Endometrial microvascular endothelial cells (primary cell): ENCODE results near the gene SPTBN1. TPM values are rescaled to one million over a fixed set of nuclear protein-coding genes. Genes with fewer than 3 reads are reported as not detected.

Source experiments
- in situ Hi-C: cut with HindIII; loops from 2 replicates; pipeline ENCODE4 v1.10.0; 2017; ENCODE audit warnings: low sequenced_read_pairs, low pct_unique_long_range_greater_than_20kb; ENCODE audit errors: inconsistent ontology term
- total RNA-seq: library from RNA; depleted of rRNA; stranded (reverse); fragments of >200 nt; gene quantifications from one replicate; pipeline ENCODE4 v1.2.3, GENCODE V29; 2015; ENCODE audit errors: inconsistent ontology term

SPTBN1 gene
- total RNA-seq, 1 donor from 2014 or later, result 200 TPM

DNA sequence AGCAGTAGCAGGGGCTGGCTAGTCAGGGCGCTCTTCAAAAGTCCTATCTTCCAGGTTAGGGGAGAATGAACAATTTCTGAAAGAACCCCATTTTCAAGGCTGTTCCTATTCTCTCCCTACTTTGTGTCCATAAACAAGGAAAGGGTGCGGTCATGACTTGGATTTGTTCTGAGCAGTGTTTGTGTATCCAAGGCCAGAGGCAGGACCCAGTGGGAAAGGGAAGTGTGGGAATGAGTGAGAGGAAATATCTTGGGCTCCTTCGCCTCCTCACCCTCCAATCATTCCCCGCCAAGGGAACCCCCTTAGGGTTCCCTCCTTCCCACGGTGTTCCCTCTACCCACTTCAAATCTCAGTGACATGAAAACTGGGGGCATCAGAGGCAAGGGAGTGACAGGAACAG, 25.5 kb upstream of the SPTBN1 start:
- in situ Hi-C loops, result no loop called here

DNA sequence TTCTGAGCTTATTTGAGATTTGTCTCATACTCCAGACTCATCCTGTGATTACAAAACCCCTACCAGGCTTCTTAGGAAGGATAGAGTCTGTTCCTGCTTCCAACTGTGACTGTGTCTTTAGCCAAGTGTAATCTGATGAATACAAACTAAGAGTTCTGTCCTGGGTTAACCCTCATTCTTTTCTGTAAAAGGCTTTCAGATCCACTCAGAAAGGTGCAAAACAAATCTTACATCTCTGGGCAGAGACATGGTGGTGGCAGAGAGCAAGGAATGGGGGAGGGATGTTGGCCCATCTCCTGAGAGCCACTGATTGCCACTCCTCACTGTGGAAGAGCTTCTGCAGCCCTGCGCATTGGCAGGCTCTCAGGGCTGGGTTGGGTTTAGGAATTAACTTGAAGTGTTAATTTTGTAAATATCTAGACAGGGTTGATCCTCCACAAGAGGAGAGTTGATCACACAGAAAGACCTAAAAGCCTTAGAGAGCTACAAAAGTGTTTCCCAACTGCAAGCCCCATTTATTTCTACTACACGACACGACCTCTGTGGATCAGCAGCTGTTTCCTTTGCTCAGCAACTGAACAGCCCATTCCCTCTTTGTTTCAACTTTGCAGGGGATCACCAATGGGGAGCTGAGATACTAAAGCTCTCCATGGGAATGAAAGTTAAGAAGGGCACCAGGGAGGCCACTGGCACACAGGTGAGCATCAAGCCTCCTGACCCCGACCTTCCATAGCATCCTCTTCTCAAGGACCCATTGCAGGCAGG, 23.7 kb upstream of the SPTBN1 start:
- in situ Hi-C loops, result no loop called here

DNA sequence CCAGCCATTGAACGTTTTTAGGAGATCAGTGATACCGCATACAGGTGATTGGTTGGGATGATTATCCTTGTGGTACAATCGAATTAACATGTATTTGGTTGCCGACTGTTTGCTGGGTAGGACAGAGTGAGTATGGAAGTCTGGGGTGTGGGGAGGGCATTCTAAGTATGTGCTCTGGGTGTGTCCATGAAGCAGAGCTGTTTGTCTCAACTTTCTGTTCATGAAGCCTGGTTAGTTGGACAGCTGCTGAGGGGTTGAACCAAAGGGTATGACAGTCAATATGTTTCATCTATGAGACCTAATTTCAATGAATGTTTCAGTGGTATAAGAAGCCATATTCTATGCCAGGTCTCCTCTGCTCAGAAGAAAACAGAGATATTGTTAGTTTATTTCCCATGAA, 21.9 kb upstream of the SPTBN1 start:
- in situ Hi-C loops, result no loop called here

DNA sequence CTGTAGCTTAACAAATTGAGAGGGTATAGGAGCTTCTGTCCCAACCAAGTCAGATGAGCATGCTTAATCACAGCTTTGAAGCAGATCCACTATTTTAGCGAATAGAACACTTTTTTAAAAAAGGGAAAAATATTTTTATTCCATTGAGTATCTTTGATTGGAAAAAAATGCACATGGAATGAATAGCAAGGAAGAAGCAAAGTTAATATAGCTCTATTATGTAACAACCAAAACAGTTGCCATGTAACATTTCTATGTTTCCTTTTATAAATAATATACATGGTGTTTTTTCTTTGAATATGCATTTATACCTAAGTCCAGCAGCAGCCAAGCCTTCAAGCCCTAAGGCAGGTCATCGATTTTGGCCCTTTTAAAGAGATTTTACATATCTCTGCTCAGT, 21.4 kb upstream of the SPTBN1 start:
- in situ Hi-C loops, result no loop called here

DNA sequence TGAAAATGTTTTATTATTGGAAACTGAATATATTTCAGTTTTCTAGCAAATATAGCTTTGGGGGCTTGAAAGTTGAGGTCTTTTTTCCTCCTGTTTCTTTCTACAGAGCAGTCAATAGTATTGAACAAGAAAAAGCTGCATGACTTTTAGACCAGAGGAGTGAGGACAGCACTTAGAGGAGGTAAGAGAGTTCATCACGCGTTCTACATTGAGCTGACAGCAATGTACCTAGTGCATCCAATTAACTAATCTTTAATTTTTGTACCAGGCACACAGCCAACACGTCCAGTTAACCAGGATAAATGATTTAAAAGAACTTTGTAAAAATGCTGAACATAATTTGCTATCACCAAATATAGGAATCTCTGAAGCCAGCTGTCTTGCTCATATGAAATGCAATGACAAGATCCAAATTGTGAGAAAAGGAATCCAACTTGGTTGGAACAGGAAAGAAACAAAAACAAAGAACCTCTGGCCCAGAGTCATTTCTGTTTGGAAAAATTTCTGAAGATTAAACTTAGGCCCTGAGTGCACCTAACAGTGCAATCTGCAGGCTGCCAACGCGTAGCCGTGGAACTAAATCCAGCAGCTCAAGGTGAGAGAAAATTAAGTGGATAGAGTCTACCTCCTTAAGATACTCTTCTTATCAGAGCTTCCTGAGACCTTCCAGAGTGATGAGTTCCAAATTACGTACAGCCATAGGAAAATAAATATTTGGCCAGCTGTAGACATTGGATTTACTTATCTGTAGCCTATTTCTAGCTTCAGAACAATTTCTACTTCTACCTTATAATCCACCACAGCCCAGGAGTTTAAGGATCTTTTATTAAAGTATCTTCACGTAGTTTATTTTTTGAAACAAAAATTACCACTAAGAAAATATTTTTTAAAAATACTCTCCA, 20.6 kb upstream of the SPTBN1 start:
- in situ Hi-C loops, result no loop called here

DNA sequence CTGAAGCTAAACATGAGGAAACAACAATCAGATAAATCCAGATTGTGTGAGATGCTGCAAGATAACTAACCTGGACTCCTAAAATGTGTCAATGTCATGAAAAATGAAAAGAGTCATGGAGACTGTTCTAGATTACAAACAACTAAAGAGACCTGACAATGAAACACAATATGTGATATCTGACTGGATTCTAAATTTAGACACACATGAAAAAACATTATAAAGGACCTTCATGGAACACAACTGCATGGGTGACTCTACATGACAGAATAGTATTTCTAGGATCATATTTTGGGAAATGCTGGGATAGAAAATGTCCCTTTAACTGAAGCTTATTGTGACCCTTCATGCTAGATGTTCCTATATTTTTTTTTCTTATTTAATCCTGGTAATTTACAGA, 18.5 kb upstream of the SPTBN1 start:
- in situ Hi-C loops, result no loop called here

DNA sequence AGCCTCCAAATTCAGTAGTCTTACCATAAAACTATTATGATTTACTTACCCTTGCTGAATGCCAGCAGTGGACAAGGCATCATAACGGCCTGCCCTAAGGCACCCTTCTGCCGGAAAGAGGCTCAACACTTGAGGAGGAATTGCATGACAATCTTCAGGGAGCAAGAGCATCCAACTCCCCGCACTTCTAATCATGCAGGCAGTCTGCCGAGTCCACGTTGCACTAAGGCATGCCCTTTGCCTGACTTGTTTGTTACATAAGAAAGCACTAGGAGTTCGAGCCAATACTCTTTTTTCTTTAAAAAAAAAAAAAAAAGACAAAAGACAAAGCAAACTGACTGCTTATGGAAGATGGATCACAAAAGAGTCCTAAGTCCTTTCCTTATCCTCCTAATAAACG, 17.9 kb upstream of the SPTBN1 start:
- in situ Hi-C loops, result no loop called here

DNA sequence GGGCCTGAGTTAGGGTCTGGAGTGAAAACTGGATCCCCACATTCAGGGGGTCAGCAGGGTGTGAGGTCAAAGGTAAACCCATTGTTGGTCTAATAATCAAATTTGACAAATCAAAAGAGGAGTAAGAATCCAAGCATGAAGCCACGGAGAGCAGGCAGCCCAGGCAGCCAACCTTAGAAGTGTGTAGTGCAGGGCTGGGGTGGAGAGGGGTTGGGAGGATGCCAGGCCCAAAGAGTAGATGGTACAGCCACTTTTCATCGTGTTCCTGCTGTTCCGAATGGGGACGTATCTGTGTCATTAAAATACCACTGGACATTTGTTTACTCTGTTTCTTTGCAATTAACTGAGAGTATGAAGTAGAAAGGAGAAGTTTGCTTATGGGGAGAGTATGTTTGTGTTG, 16.5 kb upstream of the SPTBN1 start:
- in situ Hi-C loops, result no loop called here

DNA sequence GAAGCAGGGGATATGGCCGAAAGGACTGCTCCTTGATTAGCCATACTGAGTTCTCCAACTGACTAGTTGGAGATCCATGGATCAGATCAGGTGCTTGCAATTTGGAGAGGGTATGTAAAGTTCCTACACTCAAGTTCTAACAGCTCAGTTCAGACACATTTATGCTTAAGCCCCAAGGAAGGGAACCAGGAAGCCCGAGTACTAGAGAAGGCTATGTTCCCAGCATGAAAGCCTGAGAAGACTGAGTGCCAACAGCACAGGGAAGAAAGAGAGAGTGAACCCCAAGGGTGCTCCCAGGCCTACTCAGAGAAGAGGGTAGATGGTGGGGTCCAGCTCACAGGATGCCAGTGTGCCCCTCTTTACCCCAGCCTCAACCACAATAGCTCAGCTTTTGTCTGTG, 16.1 kb upstream of the SPTBN1 start:
- in situ Hi-C loops, result no loop called here

DNA sequence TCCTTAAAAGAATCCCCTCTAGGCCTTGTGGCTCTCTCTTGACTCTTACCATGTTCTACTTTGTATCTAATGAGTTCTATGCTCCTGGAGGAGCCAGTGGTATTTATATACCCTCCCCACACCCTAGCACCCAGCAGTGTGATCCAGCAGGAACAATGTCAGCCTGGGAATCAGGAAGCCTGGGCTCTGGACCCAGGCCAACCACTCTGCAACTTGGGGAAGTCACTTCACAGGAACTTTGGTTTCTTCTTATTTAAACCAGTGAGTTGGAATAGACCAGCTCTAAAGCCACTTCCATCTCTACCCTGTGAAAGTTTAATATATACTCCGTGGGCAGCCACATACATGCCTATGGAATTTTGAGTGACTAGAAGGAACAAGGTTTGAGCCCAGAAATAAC, 11.6 kb upstream of the SPTBN1 start:
- in situ Hi-C loops, result no loop called here

DNA sequence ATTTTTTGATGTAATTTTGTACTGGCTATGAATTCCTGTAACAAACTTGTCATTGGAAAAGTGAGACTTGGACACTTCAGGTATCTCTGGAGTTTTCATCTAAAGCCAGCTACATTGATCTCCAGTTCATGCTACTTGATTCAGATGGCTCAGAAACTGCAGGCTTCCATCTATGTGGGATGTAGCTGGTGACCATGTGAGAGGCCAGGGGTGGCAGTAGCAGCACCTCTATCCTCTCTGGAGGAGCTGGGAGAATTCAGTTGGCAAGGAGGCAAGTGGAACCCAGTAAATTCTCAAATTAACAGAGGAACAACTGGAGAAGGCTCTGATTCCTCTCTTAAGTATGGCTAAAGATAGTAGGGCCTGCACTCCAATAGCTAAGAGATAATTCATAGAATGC, 10.0 kb upstream of the SPTBN1 start:
- in situ Hi-C loops, result no loop called here

DNA sequence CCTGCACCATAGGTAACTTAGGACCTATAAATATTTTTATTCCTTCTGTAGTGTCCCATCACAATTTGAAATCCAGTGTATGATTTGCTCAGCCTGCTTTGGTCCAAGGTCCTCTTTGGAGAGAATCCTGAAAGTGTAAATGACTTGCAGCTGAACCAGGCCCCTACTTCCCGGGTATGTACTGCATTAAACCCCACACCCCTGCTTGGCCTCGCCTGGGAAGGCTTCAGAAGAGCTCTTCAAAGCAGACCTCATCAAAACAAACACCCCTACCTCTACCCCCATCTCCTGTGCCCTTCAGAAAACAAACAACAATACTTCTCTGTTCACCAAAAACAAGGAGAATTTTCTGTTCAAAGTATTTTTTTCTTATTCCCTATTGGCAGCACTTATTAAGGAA, 9.5 kb upstream of the SPTBN1 start:
- in situ Hi-C loops, result no loop called here

DNA sequence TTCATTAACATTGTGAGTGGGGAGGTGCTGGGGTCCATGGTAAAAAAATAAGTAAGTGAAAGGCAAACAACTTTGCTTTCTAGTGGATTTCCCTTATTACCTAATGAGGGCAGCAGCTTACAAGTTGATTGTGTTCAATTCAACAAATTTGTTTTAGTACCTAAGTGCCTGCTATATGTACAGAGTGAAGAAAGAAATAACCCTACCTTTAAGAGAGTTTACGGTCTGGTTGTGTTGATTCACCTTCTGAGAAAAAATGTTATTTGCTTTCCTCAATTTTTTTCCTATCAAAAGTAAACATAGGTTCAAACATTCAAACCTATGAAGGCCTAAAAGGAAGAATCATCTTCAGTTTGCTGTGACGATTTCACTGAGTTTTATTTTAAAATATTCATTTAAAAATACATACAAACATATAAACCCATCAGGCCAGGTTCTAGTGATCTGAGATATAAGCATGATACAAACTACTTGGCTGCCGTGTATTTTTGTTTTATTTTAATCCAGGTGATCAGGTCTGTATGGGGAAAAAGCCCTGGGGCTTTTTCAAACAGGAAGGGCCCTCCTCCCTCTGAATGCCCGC, 1.5 kb upstream of the SPTBN1 start:
- in situ Hi-C loops, result no loop called here

DNA sequence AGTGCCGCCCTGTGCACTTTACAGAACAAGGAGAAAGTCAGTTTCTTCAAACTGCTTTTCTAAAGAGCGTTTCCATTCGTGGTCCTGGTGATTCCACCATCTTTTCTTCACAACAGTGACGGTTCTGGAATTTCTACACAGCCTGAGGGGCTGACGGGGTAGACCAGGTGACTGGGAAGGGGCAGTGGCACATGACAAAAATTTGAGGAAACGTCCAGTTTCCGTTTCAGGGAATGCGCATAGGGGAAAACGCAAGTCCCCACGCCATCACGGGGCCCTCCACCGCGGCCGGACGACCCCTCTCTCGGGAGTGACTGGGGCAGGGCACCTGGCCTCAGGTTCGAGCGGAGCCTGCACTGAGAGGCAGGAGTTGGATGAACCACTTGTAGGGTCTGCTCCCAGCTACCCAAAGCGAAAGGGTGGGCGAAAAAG, 980 bp upstream of the SPTBN1 start:
- in situ Hi-C loops, result no loop called here

DNA sequence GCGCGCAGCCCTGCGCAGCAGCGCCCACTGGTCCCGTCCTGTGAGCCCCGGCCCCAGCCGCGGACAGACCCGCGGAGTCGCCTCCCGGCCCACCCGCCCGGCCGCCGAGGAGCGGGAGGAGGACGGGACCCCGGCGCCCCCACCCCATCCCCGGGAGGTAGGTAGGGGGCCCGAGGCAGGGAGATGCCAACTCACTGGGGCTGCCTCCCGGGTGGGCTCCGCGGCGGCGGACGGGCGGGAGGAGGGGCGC, 160 bp downstream of the SPTBN1 start:
- in situ Hi-C loops, result no loop called here

DNA sequence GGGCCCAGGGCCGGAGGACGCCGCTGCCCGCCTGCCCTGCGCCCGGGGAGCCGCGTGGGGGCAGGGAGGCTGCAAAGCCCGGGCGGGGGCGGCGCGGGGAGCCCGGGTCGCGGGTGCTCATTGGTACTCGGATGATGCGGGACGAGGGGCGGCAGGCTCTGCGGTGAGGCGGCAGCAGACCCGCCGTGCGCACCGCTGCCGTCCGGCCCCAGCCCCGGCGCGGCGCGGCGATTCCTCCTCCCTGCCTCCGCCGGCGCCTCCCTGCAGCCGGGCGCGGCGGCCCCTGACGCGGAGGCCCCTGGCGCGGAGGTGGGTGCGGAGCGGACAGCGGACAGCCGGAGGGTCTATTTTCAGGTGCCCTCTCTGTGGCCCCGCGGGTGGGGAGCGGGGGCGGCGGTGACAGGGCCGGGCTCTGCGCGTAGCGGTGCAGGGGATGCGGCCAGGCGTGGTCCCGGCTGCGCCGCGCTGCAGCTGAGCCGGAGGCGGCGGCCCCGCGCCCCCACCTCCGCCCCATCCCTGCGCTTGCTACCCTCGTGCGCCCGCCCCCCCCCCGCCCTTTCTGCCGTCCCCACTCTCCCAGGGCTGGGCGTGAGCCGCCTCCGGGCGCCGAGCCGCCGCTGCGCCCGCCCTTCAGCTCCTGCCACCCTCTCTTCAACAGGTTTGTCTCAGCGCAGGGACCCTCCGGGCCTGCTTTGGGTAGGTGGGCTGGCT, 640 bp downstream of the SPTBN1 start:
- in situ Hi-C loops, result no loop called here

DNA sequence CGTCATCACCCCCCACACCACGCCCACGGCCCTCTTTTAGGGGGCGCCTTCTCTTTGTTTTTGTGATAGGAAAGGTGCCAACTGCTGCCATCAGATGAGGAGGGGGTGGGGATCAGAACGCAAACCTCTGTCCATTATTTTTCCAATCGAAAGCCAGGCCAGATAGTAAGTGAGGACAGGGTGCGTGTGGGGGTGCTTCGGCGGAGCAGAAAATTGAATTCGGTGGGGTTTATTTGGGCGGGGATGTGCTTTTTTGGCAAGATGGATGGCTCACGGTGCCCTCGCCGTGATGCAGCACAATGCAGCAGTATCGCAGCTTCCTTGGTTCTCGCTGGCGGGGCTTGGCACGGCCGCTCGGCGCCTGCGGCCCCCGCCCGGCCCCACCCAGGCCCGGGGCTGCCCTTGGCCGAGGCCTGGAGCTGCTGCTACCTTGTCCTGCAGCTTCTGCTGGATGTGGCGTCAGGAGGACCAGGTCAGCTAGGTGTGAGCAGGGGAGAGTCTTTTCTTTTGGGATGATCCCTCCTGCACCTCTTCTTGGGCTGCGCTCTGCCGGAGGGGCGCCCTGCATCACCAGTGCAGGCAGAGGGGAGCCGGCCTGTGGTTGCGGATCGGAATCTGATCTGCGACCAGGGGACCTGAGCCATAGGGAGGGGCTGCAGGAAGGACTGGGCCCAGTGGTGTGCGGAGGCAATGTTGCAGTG, 1.3 kb downstream of the SPTBN1 start:
- in situ Hi-C loops, result no loop called here

DNA sequence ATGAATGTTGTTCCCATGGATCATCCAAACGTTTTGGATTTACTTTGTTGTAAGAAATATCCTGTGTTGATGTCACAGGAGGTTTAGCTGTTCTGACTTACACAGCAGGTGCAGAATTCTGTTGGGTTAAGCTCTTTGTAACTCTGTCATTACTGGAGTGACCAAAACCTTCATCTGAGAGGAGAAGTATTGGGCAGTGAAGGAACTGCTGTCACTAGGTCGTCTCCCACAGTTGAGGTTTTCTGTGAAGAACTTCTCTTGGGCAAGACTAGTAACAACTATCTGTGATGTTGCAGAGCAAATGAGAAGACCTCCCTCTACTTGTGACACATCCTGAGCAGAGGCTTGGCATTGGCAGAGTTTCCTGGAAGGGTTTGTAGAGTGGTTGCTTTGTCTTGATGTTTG, 2.9 kb downstream of the SPTBN1 start:
- in situ Hi-C loops, result no loop called here

DNA sequence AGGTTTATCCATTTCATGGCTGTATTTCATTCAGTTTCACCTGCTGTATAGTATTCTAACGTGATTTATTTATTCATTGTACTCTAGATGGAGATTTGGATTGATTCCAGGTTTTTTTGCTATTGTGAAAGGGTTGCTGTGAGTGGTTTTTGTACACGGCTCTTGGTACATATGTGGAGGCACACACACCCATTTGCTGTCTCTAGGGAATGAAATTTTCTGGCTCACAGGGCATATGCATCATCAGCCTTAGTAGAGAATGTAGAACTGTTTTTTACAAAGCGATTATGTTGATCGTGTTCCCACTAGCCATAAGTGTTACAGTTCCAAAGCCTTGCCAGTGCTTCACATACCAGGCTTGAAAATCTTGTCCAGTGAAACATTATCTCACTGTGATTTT, 5.1 kb downstream of the SPTBN1 start:
- in situ Hi-C loops, result no loop called here
